Keratinocyte (primary cell): ENCODE results near the gene OLFML1. TPM values are rescaled to one million over a fixed set of nuclear protein-coding genes. Genes with fewer than 3 reads are reported as not detected.

Experiments used
- DNase-seq: peaks from one replicate; pipeline ENCODE4 v3.0.0-alpha.2; 2011; ENCODE audit warnings: low read depth, missing footprints, low spot score
- FAIRE-seq: peaks from 2 replicates; lab custom pipeline; 2011; peaks lifted over from hg19 to GRCh38; lab: Jason Lieb, UNC
- H2AFZ ChIP-seq: 2 replicates; pipeline ENCODE4 v1.6.0; 2012; ENCODE audit warnings: low read length, control low read depth, inconsistent platforms; ENCODE audit not compliant: control insufficient read depth
- H3K27ac ChIP-seq: 2 replicates; pipeline ENCODE4 v1.5.1; 2011; ENCODE audit warnings: low read length; ENCODE audit not compliant: control insufficient read depth, insufficient read depth
- H3K27me3 ChIP-seq: 3 replicates; pipeline ENCODE4 v1.6.0; 2011; ENCODE audit warnings: low read length; ENCODE audit not compliant: control insufficient read depth, insufficient read depth; ENCODE audit errors: extremely low read depth
- H3K36me3 ChIP-seq, 2 experiments: 2 replicates in 1 of 2; 3 replicates in 1 of 2; pipeline ENCODE4 v1.5.1; 2011; ENCODE audit warnings: low read length in 2 of 2, mild to moderate bottlenecking in 1 of 2; ENCODE audit not compliant: control insufficient read depth in 2 of 2, insufficient read depth in 2 of 2; ENCODE audit errors: extremely low read depth in 1 of 2
- H3K4me1 ChIP-seq: 3 replicates; pipeline ENCODE4 v1.5.1; 2011; ENCODE audit warnings: low read length; ENCODE audit not compliant: control insufficient read depth, insufficient read depth; ENCODE audit errors: extremely low read depth
- H3K4me2 ChIP-seq: 3 replicates; pipeline ENCODE4 v1.6.0; 2011; ENCODE audit warnings: low read depth, low read length; ENCODE audit not compliant: control insufficient read depth, insufficient read depth; ENCODE audit errors: extremely low read depth
- H3K4me3 ChIP-seq, 3 experiments: fragments of 200-600 bp in 1 of 3; sonication (generic) in 1 of 3; 2 replicates in 2 of 3; 3 replicates in 1 of 3; pipeline ENCODE4 v1.5.1; 2011 to 2016; ENCODE audit warnings: low read length in 3 of 3, mild to moderate bottlenecking in 3 of 3, control low read depth in 2 of 3, inconsistent platforms in 1 of 3, low read depth in 1 of 3, mixed read lengths in 1 of 3, mixed run types in 1 of 3, moderate library complexity in 1 of 3; ENCODE audit not compliant: control insufficient read depth in 2 of 3, insufficient read depth in 2 of 3; ENCODE audit errors: extremely low read depth in 1 of 3
- H3K79me2 ChIP-seq: 2 replicates; pipeline ENCODE4 v1.6.0; 2012; ENCODE audit warnings: low read length; ENCODE audit not compliant: control insufficient read depth, insufficient read depth
- H3K9ac ChIP-seq: 3 replicates; pipeline ENCODE4 v1.6.0; 2011; ENCODE audit warnings: low read length; ENCODE audit not compliant: control insufficient read depth, insufficient read depth; ENCODE audit errors: extremely low read depth
- H3K9me1 ChIP-seq: 3 replicates; pipeline ENCODE4 v1.6.0; 2011; ENCODE audit warnings: low read length; ENCODE audit not compliant: control insufficient read depth, insufficient read depth; ENCODE audit errors: extremely low read depth
- H3K9me3 ChIP-seq: 2 replicates; pipeline ENCODE4 v1.5.1; 2012; ENCODE audit warnings: low read depth, low read length; ENCODE audit not compliant: control insufficient read depth
- H4K20me1 ChIP-seq: 3 replicates; pipeline ENCODE4 v1.6.0; 2011; ENCODE audit warnings: low read length; ENCODE audit not compliant: control insufficient read depth, insufficient read depth; ENCODE audit errors: extremely low read depth
- EZH2 ChIP-seq: IDR thresholded peaks from one replicate; pipeline ENCODE4 v1.6.1; 2012; ENCODE audit warnings: inconsistent platforms, mild to moderate bottlenecking, low read length, moderate library complexity
- dilution Hi-C: fragments of 300-500 bp; cut with MboI; formaldehyde crosslinking; loops from one replicate; pipeline ENCODE4 v1.7.0; 2020; ENCODE audit warnings: low sequenced_read_pairs; ENCODE audit not compliant: extremely low pct_ligation_motif_present
- polyA plus RNA-seq, 5 experiments: library from polyadenylated mRNA; depleted of rRNA in 3 of 5; stranded (reverse) in 3 of 5; stranded (forward) in 1 of 5; unstranded in 1 of 5; fragments of >200 nt; gene quantifications; 1 replicate in 1 of 5; 2 replicates in 3 of 5; 3 replicates in 1 of 5; pipeline versions ENCODE4 v1.2.1 to v1.2.3, GENCODE V29; 2011 to 2012; ENCODE audit warnings: missing spikeins in 2 of 5, low read depth in 1 of 5, low replicate concordance in 1 of 5
- TF ChIP-seq, protein P1 (sequence below), 3 experiments: IDR thresholded peaks in 1 of 3; conservative IDR thresholded peaks in 1 of 3; optimal IDR thresholded peaks in 1 of 3; 2 replicates in 2 of 3; 3 replicates in 1 of 3; pipeline versions ENCODE3 to v1.5.1; 2011; ENCODE audit warnings: low read length in 3 of 3, mild to moderate bottlenecking in 3 of 3, moderate library complexity in 2 of 3, control low read depth in 1 of 3, inconsistent platforms in 1 of 3; ENCODE audit not compliant: insufficient read depth in 2 of 3; ENCODE audit errors: extremely low read depth in 1 of 3

OLFML1 gene
- polyA plus RNA-seq, 1 donor (not counting 4 experiments of a cell fraction or from before 2014, with no cell fraction given): not detected

DNA sequence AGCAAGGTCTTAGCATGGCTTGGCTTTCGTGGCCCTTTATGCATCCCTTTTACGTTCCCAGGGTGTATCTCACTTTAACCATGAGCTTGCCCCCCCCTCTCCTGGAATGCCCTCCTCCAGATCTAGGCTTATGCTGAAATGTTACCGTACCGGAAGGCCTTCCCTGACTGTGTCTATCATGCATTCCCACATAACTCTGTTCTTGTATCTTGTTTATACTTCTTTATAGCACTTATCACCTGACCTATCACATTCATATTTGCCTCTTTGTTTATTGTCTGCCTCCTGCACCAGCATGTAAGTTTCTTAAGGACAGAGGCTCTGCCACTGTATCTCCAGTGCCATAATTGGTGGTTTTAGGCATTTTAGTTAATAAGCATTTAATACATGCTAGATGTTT lies 67.4 kb downstream of the OLFML1 start:
- TF ChIP-seq, protein P1, sequence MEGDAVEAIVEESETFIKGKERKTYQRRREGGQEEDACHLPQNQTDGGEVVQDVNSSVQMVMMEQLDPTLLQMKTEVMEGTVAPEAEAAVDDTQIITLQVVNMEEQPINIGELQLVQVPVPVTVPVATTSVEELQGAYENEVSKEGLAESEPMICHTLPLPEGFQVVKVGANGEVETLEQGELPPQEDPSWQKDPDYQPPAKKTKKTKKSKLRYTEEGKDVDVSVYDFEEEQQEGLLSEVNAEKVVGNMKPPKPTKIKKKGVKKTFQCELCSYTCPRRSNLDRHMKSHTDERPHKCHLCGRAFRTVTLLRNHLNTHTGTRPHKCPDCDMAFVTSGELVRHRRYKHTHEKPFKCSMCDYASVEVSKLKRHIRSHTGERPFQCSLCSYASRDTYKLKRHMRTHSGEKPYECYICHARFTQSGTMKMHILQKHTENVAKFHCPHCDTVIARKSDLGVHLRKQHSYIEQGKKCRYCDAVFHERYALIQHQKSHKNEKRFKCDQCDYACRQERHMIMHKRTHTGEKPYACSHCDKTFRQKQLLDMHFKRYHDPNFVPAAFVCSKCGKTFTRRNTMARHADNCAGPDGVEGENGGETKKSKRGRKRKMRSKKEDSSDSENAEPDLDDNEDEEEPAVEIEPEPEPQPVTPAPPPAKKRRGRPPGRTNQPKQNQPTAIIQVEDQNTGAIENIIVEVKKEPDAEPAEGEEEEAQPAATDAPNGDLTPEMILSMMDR (optimal IDR thresholded peaks at IDR 0.05 in 1 of 3, IDR thresholded peaks at IDR 0.05 in 1 of 3, conservative IDR thresholded peaks at IDR 0.05 in 1 of 3; ENCODE audit: extremely low read depth in 1 of 3, insufficient read depth in 2 of 3, low read length in 3 of 3): no peak
- TF ChIP-seq EZH2: no peak
- DNase-seq (no peak), FAIRE-seq (no peak)
- no peaks in the 10 kb centered on the region for H3K36me3 ChIP-seq
- no peaks in the 10 kb centered on the region for H3K9me1 ChIP-seq
- H3K4me1 ChIP-seq: no peaks in the 10 kb centered on the region
- H3K9ac ChIP-seq: no peak overlapping the region
- dilution Hi-C loops: no loop called here
- no peaks in the 10 kb centered on the region for H4K20me1 ChIP-seq
- no peak overlapping the region for H3K4me3 ChIP-seq
- H3K4me2 ChIP-seq: no peak overlapping the region
- no peaks in the 10 kb centered on the region for H3K79me2 ChIP-seq
- no peaks in the 10 kb centered on the region for H3K9me3 ChIP-seq
- no peaks in the 10 kb centered on the region for H3K27me3 ChIP-seq
- H3K27ac ChIP-seq: no peak overlapping the region
- no peak overlapping the region for H2AFZ ChIP-seq

- H3K4me2 ChIP-seq: no peak overlapping the region
- no peak overlapping the region for H3K9ac ChIP-seq
- H3K79me2 ChIP-seq: no peaks in the 10 kb centered on the region
- DNase-seq: no peak
- no peaks in the 10 kb centered on the region for H3K4me1 ChIP-seq
- no peak for FAIRE-seq
- no peaks in the 10 kb centered on the region for H3K27me3 ChIP-seq
- no peaks in the 10 kb centered on the region for H3K9me1 ChIP-seq
- no peaks in the 10 kb centered on the region for H3K36me3 ChIP-seq
- H3K27ac ChIP-seq: no peak overlapping the region
- dilution Hi-C loops: no loop called here
- no peak for TF ChIP-seq EZH2
- TF ChIP-seq, protein P1 (optimal IDR thresholded peaks at IDR 0.05 in 1 of 3, IDR thresholded peaks at IDR 0.05 in 1 of 3, conservative IDR thresholded peaks at IDR 0.05 in 1 of 3; ENCODE audit: extremely low read depth in 1 of 3, insufficient read depth in 2 of 3, low read length in 3 of 3): no peak
- H3K9me3 ChIP-seq: no peaks in the 10 kb centered on the region
- H4K20me1 ChIP-seq: no peaks in the 10 kb centered on the region
- H3K4me3 ChIP-seq: no peak overlapping the region
- H2AFZ ChIP-seq: no peak overlapping the region
These were observed 69.9 kb downstream of the OLFML1 start for GRCh38 chr11:7555052-7555699.
